AG10803 (cell line): ENCODE measurements around the gene SCN1A.
A peak's percentile ranks its signal among the peaks of the same experiment; 100 is the strongest.

Experiments
- DNase-seq: peaks from one replicate; pipeline ENCODE4 v3.0.0; 2010; ENCODE audit warnings: low read depth
- H3K4me3 ChIP-seq: 2 replicates; pipeline ENCODE4 v1.5.1; 2011; ENCODE audit warnings: mild to moderate bottlenecking, low read length, control low read depth
- CTCF ChIP-seq: conservative IDR thresholded peaks from 2 replicates; pipeline ENCODE4 v1.5.1; 2011; ENCODE audit warnings: mild to moderate bottlenecking, low read length, control low read depth, inconsistent platforms

Gene SCN1A

GRCh38 chr2:165953306-165953654 lies 174.5 kb downstream of the SCN1A start:
- TF ChIP-seq CTCF: no peak
- H3K4me3 ChIP-seq: peak overlapping the region; percentile 76
- no peak for DNase-seq

GRCh38 chr2:165952741-165953211 lies 175.0 kb downstream of the SCN1A start:
- no peak for TF ChIP-seq CTCF
- H3K4me3 ChIP-seq: peak overlapping the region; percentile 76
- no peak for DNase-seq

- TF ChIP-seq CTCF: no peak
- DNase-seq: no peak
- H3K4me3 ChIP-seq: no peak overlapping the region
Observed at GRCh38 chr2:165952085-165952484, 175.7 kb downstream of the SCN1A start.

- TF ChIP-seq CTCF: no peak
Observed at GRCh38 chr2:165950438-165950837, 177.4 kb downstream of the SCN1A start.

GRCh38 chr2:165941827-165942226 lies 186.0 kb downstream of the SCN1A start:
- DNase-seq: no peak
- H3K4me3 ChIP-seq: no peak overlapping the region
- TF ChIP-seq CTCF: no peak

More at GRCh38 chr2:165950438-165950837, 177.4 kb downstream of the SCN1A start:
- no peak for DNase-seq
- H3K4me3 ChIP-seq: no peak overlapping the region

- no peak overlapping the region for H3K4me3 ChIP-seq
- no peak for TF ChIP-seq CTCF
- no peak for DNase-seq
Observed at GRCh38 chr2:165938237-165938636, 189.6 kb downstream of the SCN1A start.
